Esophagus squamous epithelium (tissue), 5 donors: Measurements from ENCODE around the gene CAMK2A. TPM values are rescaled to one million over a fixed set of nuclear protein-coding genes. Genes with fewer than 3 reads are reported as not detected.

Source experiments
- DNase-seq: peaks from one replicate; lab custom pipeline; 2025; lab: John Stamatoyannopoulos, UW
- H3K27ac ChIP-seq, 4 donors: fragments of 200-600 bp; sonication (generic); one replicate each; pipeline ENCODE4 v1.5.1; 2016 to 2019; ENCODE audit warnings: mild to moderate bottlenecking in 1 of 4
- H3K27me3 ChIP-seq, 4 donors: fragments of 200-600 bp; sonication (generic); 1 replicate in 3 of 4; 2 replicates in 1 of 4; pipeline versions ENCODE4 v1.5.1 to v1.6.0; 2017 to 2021; ENCODE audit warnings: antibody characterized with exemption in 1 of 4
- H3K36me3 ChIP-seq, 3 donors: fragments of 200-600 bp; sonication (generic); one replicate each; pipeline ENCODE4 v1.5.1; 2016 to 2019
- H3K4me1 ChIP-seq, 3 donors: fragments of 200-600 bp; sonication (generic); one replicate each; pipeline ENCODE4 v1.5.1; 2017 to 2019
- H3K4me3 ChIP-seq, 4 donors: fragments of 200-600 bp; sonication (generic); 1 replicate in 3 of 4; 2 replicates in 1 of 4; pipeline ENCODE4 v1.5.1; 2016 to 2019; ENCODE audit warnings: mild to moderate bottlenecking in 2 of 4, moderate library complexity in 1 of 4
- H3K9me3 ChIP-seq, 3 donors: fragments of 200-600 bp; sonication (generic); one replicate each; pipeline ENCODE4 v1.5.1; 2016 to 2019
- CTCF ChIP-seq, 6 experiments: fragments of 450-650 bp in 4 of 6; fragments of 200-600 bp in 2 of 6; sonication (generic) in 2 of 6; IDR thresholded peaks; one replicate each; pipeline ENCODE4 v1.5.1; 2016 to 2019; ENCODE audit warnings: antibody characterized with exemption in 6 of 6, mild to moderate bottlenecking in 4 of 6, moderate library complexity in 4 of 6
- POLR2A ChIP-seq, 4 donors: fragments of 450-650 bp; IDR thresholded peaks; one replicate each; pipeline ENCODE4 v1.6.1; 2017; ENCODE audit warnings: antibody characterized with exemption in 4 of 4, mild to moderate bottlenecking in 4 of 4, moderate library complexity in 3 of 4
- WGBS, 2 donors: methylation state at CpG; one replicate each; pipeline ENCODE4 v1.1.5; 2018; 5-methylcytosine and 5-hydroxymethylcytosine counted together
- intact Hi-C: fragments of 100-400 bp; cut with DNase I; formaldehyde crosslinking; loops from one replicate; pipeline ENCODE4 v1.15.0; 2022
- total RNA-seq, 4 donors: library from RNA; depleted of rRNA; stranded (reverse); fragments of >200 nt; gene quantifications; one replicate each; pipeline ENCODE4 v1.1.0, GENCODE V29; 2016
- donor health status: DM: yes; HTN: yes; CAD: no.

The CAMK2A gene
- total RNA-seq, 4 donors from 2014 or later = 0.04 TPM; not detected in 3

GRCh38 chr5:150242251-150242894, 47.2 kb downstream of the CAMK2A start:
- Histone ChIP-seq H3K27me3 (peaks cover 0 to 7% (median 0%) of the 10 kb centered on the region in 4 donors), H3K27ac (no peak overlapping the region), H3K9me3 (no peaks in the 10 kb centered on the region), H3K4me1 (peaks cover 0 to 24% (median 4%) of the 10 kb centered on the region in 3 donors), H3K4me3 (no peak overlapping the region), H3K36me3 (no peaks in the 10 kb centered on the region)
- intact Hi-C loops = no loop called here
- no peak for DNase-seq
- WGBS, 2 donors = 90 to 92% methylated on average over 6 to 11 of the region's 11 CpGs
- no peak for TF ChIP-seq POLR2A (IDR thresholded peaks at IDR 0.05)
- TF ChIP-seq CTCF (IDR thresholded peaks at IDR 0.05) = no peak

GRCh38 chr5:150241298-150242160, 48.0 kb downstream of the CAMK2A start:
- Histone ChIP-seq H3K4me1 (peaks cover 0 to 15% (median 4%) of the 10 kb centered on the region in 3 donors), H3K9me3 (no peaks in the 10 kb centered on the region), H3K4me3 (no peak overlapping the region), H3K27me3 (peaks cover 0 to 7% (median 0%) of the 10 kb centered on the region in 4 donors), H3K27ac (no peak overlapping the region), H3K36me3 (no peaks in the 10 kb centered on the region)
- DNase-seq = no peak
- 69 to 78% methylated on average over 12 to 14 of the region's 14 CpGs for WGBS, 2 donors
- intact Hi-C loops = no loop called here
- TF ChIP-seq POLR2A (IDR thresholded peaks at IDR 0.05) (no peak), CTCF (IDR thresholded peaks at IDR 0.05) (no peak)

- Histone ChIP-seq H3K27me3 (no peaks in the 10 kb centered on the region), H3K27ac (no peak overlapping the region), H3K4me1 (peaks cover 0 to under 1% (median 0%) of the 10 kb centered on the region in 3 donors), H3K4me3 (no peak overlapping the region), H3K9me3 (no peaks in the 10 kb centered on the region), H3K36me3 (no peaks in the 10 kb centered on the region)
- intact Hi-C loops = no loop called here
- no peak for DNase-seq
- TF ChIP-seq CTCF (IDR thresholded peaks at IDR 0.05) (no peak), POLR2A (IDR thresholded peaks at IDR 0.05) (no peak)
- WGBS, 2 donors = 81% methylated on average over 7 of the region's 7 CpGs; no CpG with 5 or more reads in 1 of the 2 donors
Observed at GRCh38 chr5:150239794-150240122, 49.8 kb downstream of the CAMK2A start.

- intact Hi-C loops = no loop called here
- H3K4me3 ChIP-seq = no peak overlapping the region
- H3K9me3 ChIP-seq = no peaks in the 10 kb centered on the region
- no peak for DNase-seq
- no peak overlapping the region for H3K27ac ChIP-seq
- no peaks in the 10 kb centered on the region for H3K4me1 ChIP-seq
- no peaks in the 10 kb centered on the region for H3K27me3 ChIP-seq
- 88 to 94% methylated on average over 7 to 15 of the region's 21 CpGs for WGBS, 2 donors
- no peak for TF ChIP-seq CTCF (IDR thresholded peaks at IDR 0.05)
- H3K36me3 ChIP-seq = no peaks in the 10 kb centered on the region
Observed at GRCh38 chr5:150239099-150239793, 50.3 kb downstream of the CAMK2A start.
